OCI-LY1 (cell line): Measurements from ENCODE around the gene DOCK7.

Experiments used
- CTCF ChIP-seq: fragments of 200-600 bp; sonication (generic), shearing (Covaris generic); IDR thresholded peaks from 2 replicates; pipeline ENCODE4 v1.5.1; 2017; ENCODE audit warnings: mild to moderate bottlenecking, antibody characterized with exemption, low read length, moderate library complexity, mixed read lengths
- EZH2 ChIP-seq: fragments of 200-600 bp; sonication (generic), shearing (Covaris generic); IDR thresholded peaks from 2 replicates; pipeline ENCODE4 v1.8.0; 2017; ENCODE audit warnings: borderline replicate concordance, mixed run types, mild to moderate bottlenecking, antibody characterized with exemption, low read length, moderate library complexity, mixed read lengths

- TF ChIP-seq CTCF, result no peak
- TF ChIP-seq EZH2, result no peak
These were observed 211.5 kb downstream of the DOCK7 start for GRCh38 chr1:62476525-62477219.
